Esophagus muscularis mucosa (tissue), 4 donors: ENCODE data around the gene LRMDA. TPM values are rescaled to one million over a fixed set of nuclear protein-coding genes. Genes with fewer than 3 reads are reported as not detected.
A peak's percentile ranks its signal among the peaks of the same experiment; 100 is the strongest.

Source experiments
- DNase-seq: peaks from one replicate; pipeline ENCODE4 v3.0.0-alpha.2; 2017; ENCODE audit errors: extremely low spot score
- H3K27ac ChIP-seq, 4 donors: fragments of 200-600 bp; sonication (generic); replicated peaks in 1 of 4; 1 replicate in 3 of 4; 2 replicates in 1 of 4; pipeline ENCODE4 v1.5.1; 2016 to 2019; ENCODE audit warnings: mild to moderate bottlenecking in 1 of 4
- H3K27me3 ChIP-seq, 4 donors: fragments of 200-600 bp; sonication (generic); one replicate each; pipeline versions ENCODE4 v1.5.1 to v1.6.0; 2016 to 2019
- H3K36me3 ChIP-seq, 4 donors: fragments of 200-600 bp; sonication (generic); one replicate each; pipeline ENCODE4 v1.5.1; 2016 to 2019
- H3K4me1 ChIP-seq, 4 donors: fragments of 200-600 bp; sonication (generic); one replicate each; pipeline ENCODE4 v1.5.1; 2016 to 2019
- H3K4me3 ChIP-seq, 4 donors: fragments of 200-600 bp; sonication (generic); 1 replicate in 2 of 4; 2 replicates in 2 of 4; pipeline ENCODE4 v1.5.1; 2016 to 2019; ENCODE audit warnings: mild to moderate bottlenecking in 4 of 4, moderate library complexity in 1 of 4
- H3K9me3 ChIP-seq, 4 donors: fragments of 200-600 bp; sonication (generic); 1 replicate in 3 of 4; 2 replicates in 1 of 4; pipeline ENCODE4 v1.5.1; 2016 to 2019
- EP300 ChIP-seq: sonication (generic); formaldehyde crosslinking; IDR thresholded peaks from one replicate; pipeline ENCODE4 v1.6.1; 2017; ENCODE audit warnings: antibody characterized with exemption
- POLR2A ChIP-seq: fragments of 450-650 bp; IDR thresholded peaks from one replicate; pipeline ENCODE4 v1.6.1; 2017; ENCODE audit warnings: antibody characterized with exemption, moderate library complexity, mild to moderate bottlenecking, low read depth
- POLR2AphosphoS5 ChIP-seq, 2 donors: sonication (generic); formaldehyde crosslinking; IDR thresholded peaks; one replicate each; pipeline ENCODE4 v1.6.1; 2017; ENCODE audit warnings: antibody characterized with exemption in 2 of 2
- WGBS: methylation state at CpG from one replicate; pipeline ENCODE4 v1.1.5; 2018; 5-methylcytosine and 5-hydroxymethylcytosine counted together
- intact Hi-C: fragments of 100-400 bp; cut with DNase I; formaldehyde crosslinking; loops from one replicate; pipeline ENCODE4 v1.15.1; 2023
- total RNA-seq, 4 donors: library from RNA; depleted of rRNA; stranded (reverse); fragments of >200 nt; gene quantifications; one replicate each; pipeline versions ENCODE4 v1.1.0 to v1.2.1, GENCODE V29; 2016
- TF ChIP-seq, protein P1 (sequence below), 3 experiments: fragments of 200-600 bp in 2 of 3; fragments of 450-650 bp in 1 of 3; sonication (generic) in 2 of 3; IDR thresholded peaks; one replicate each; pipeline ENCODE4 v1.5.1; 2017 to 2019; ENCODE audit warnings: antibody characterized with exemption in 3 of 3, mild to moderate bottlenecking in 2 of 3, moderate library complexity in 1 of 3

Gene LRMDA
- total RNA-seq, 4 donors from 2014 or later: 14.3 to 34.9 (median 26.5) TPM

DNA sequence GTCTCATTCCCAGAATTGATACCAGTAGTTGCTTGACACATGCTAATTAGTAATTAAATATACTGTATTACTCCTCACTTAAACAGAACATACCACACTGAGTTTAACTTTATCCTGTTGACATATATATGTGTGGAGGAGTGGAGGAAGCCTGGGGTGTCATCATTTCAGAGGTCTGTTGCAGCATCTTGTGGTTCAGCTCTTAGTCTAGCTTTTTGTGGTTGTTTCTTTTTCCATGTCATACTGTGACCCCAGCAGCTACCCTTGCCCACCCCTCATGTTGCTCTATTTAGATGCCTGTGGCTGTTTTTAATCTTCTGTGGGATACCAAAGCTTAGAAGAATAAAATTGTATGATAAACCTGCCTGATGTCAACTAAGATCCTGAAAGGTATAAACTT, 875.4 kb downstream of the LRMDA start:
- DNase-seq: peak; percentile 10
- Histone ChIP-seq H3K4me1 (peaks cover 25 to 49% (median 38%) of the 10 kb centered on the region in 4 donors), H3K27me3 (no peaks in the 10 kb centered on the region), H3K9me3 (no peaks in the 10 kb centered on the region), H3K36me3 (no peaks in the 10 kb centered on the region), H3K4me3 (no peak overlapping the region), H3K27ac (no peak overlapping the region)
- no peak for TF ChIP-seq EP300
- no peak for TF ChIP-seq POLR2AphosphoS5 (IDR thresholded peaks at IDR 0.05)
- TF ChIP-seq, protein P1, sequence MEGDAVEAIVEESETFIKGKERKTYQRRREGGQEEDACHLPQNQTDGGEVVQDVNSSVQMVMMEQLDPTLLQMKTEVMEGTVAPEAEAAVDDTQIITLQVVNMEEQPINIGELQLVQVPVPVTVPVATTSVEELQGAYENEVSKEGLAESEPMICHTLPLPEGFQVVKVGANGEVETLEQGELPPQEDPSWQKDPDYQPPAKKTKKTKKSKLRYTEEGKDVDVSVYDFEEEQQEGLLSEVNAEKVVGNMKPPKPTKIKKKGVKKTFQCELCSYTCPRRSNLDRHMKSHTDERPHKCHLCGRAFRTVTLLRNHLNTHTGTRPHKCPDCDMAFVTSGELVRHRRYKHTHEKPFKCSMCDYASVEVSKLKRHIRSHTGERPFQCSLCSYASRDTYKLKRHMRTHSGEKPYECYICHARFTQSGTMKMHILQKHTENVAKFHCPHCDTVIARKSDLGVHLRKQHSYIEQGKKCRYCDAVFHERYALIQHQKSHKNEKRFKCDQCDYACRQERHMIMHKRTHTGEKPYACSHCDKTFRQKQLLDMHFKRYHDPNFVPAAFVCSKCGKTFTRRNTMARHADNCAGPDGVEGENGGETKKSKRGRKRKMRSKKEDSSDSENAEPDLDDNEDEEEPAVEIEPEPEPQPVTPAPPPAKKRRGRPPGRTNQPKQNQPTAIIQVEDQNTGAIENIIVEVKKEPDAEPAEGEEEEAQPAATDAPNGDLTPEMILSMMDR (IDR thresholded peaks at IDR 0.05): no peak
- TF ChIP-seq POLR2A: no peak
- intact Hi-C loops: loop anchor here (10.0 kb wide), 1 partner anchor 238 kb away; no protein-coding TSS in a partner anchor

DNA sequence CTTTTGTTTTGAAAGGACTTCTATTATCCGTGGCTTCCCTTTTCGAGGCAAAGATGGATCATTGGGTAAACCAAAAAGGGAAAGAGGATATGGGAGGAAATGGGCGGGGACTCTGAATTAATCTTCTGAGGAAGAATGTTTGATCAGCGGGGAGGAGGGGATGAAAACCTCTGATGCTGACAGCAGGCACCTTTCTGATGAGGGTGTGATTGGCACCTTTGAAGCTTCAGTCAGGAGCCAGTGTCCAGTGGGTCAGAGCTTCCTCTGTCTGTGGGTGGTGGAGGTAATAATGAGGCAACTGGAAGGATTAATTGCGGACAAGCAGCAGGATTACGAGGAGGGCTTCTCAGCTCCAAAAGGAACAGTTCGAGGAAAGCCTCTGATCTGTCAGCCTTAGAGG, 877.6 kb downstream of the LRMDA start:
- H3K27ac ChIP-seq: peak overlapping the region in 1 of 4 donors; percentile 4
- intact Hi-C loops: loop anchor here (10.0 kb wide), 1 partner anchor 236 kb away; no protein-coding TSS in a partner anchor

DNA sequence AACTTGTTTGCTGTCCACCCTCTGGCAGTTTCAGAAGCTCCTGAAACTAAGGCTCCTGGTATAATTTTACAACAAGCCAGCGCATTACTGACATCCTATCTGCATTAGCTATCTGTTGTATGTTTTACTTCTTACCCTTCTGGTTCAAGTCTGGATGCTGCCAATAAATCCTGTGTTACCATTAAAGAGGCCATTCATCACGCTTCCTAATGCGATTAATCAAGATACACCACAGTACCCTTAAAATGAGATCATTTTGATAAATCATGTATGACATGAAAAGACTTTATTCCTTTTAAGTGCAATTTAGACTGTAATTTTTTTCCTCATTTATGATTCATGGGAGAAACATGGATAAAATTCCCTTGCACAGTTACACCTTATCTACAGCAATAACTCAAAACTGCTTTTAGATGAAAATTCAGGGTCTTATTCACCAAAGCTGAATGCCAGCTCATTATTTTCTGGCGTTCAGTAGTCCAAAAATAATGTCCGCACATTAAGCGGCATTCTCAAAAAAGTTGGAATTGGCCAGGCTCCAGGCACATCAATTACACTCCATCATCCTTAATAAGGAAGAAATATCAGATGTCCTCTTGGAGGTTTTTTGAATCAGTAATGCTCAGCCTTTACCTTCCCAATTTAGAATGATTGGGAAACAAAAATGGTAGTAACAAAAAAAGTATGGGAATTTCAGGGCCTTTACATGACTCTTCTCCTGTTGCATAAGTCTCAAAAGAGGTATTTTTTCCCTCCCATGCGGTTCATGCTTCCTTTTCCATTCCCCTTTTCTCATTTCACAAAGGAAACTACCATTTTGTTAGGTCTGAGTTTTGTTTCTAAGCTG, 878.5 kb downstream of the LRMDA start:
- peaks cover 20 to 33% (median 26%) of the 10 kb centered on the region in 4 donors for H3K4me1 ChIP-seq
- TF ChIP-seq POLR2AphosphoS5 (IDR thresholded peaks at IDR 0.05): no peak
- TF ChIP-seq, protein P1 (IDR thresholded peaks at IDR 0.05): no peak
- TF ChIP-seq POLR2A: no peak
- no peak for TF ChIP-seq EP300
- no peak for DNase-seq
- peak overlapping the region in 3 of 4 donors; percentile 4 to 29 (median 13) for H3K27ac ChIP-seq
- no peaks in the 10 kb centered on the region for H3K27me3 ChIP-seq
- H3K9me3 ChIP-seq: no peaks in the 10 kb centered on the region
- no peaks in the 10 kb centered on the region for H3K36me3 ChIP-seq
- intact Hi-C loops: loop anchor here (10.0 kb wide), 1 partner anchor 235 kb away; no protein-coding TSS in a partner anchor
- H3K4me3 ChIP-seq: no peak overlapping the region
- WGBS: 81% methylated on average over 7 of the region's 7 CpGs

More for the DNA sequence above, 877.6 kb downstream of the LRMDA start:
- H3K27me3 ChIP-seq: no peaks in the 10 kb centered on the region
- no peaks in the 10 kb centered on the region for H3K9me3 ChIP-seq
- no peak for TF ChIP-seq POLR2A
- no peak for TF ChIP-seq EP300
- no peak for TF ChIP-seq POLR2AphosphoS5 (IDR thresholded peaks at IDR 0.05)
- TF ChIP-seq, protein P1 (IDR thresholded peaks at IDR 0.05): no peak
- no peak overlapping the region for H3K4me3 ChIP-seq
- H3K4me1 ChIP-seq: peaks cover 20 to 34% (median 27%) of the 10 kb centered on the region in 4 donors
- no peak for DNase-seq
- H3K36me3 ChIP-seq: no peaks in the 10 kb centered on the region
- 68% methylated on average over 7 of the region's 7 CpGs for WGBS

DNA sequence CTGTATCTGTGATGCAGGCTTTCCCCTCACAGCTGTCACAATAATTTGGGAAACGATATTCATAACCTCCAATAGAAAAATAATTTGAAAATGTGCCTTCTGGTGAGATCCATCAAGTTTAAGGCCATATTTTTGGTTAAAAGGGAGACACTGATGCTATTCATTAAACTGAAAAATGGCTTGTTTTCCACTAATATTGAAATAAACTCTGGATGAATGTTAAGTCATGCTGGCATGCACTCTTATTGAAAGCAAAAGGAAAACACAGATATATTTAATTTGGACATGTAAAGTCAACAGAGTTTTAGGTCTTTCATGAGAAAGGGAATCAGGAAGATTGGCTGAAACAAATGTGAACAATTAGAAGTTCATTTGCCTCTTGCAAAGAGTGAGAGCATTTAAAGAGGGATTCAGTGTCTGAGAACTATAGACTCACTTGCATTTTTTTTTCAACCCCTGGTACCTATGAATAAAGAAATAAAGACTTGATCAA, 879.2 kb downstream of the LRMDA start:
- TF ChIP-seq POLR2A (no peak), EP300 (no peak), POLR2AphosphoS5 (IDR thresholded peaks at IDR 0.05) (no peak)
- TF ChIP-seq, protein P1 (IDR thresholded peaks at IDR 0.05): no peak
- intact Hi-C loops: no loop called here
- peaks cover 20 to 33% (median 26%) of the 10 kb centered on the region in 4 donors for H3K4me1 ChIP-seq
- H3K36me3 ChIP-seq: no peaks in the 10 kb centered on the region
- no peak overlapping the region for H3K4me3 ChIP-seq
- no peaks in the 10 kb centered on the region for H3K9me3 ChIP-seq
- H3K27ac ChIP-seq: peak overlapping the region in 3 of 4 donors; percentile 2 to 29 (median 13)
- DNase-seq: no peak
- no peaks in the 10 kb centered on the region for H3K27me3 ChIP-seq
- WGBS: 50% methylated on average over 1 of the region's 1 CpG
